Right lobe of liver (tissue), 4 donors: ENCODE measurements around the gene SNAI1.

ENCODE experiments used
- POLR2A ChIP-seq: fragments of 450-650 bp; IDR thresholded peaks from one replicate; pipeline ENCODE4 v1.6.1; 2017; ENCODE audit warnings: antibody characterized with exemption, mild to moderate bottlenecking
- TF ChIP-seq, protein P1 (sequence below), 4 donors: fragments of 200-600 bp in 3 of 4; fragments of 450-650 bp in 1 of 4; IDR thresholded peaks; one replicate each; pipeline versions ENCODE4 v1.5.1 to v1.8.0; 2016 to 2022; ENCODE audit warnings: antibody characterized with exemption in 4 of 4, mild to moderate bottlenecking in 2 of 4
- donor health status: DM: no; HTN: no; CAD: no.
- donor health status: DM: no; HTN: no; CAD: no.
- donor health status: DM: no; HTN: yes; CAD: no.

DNA sequence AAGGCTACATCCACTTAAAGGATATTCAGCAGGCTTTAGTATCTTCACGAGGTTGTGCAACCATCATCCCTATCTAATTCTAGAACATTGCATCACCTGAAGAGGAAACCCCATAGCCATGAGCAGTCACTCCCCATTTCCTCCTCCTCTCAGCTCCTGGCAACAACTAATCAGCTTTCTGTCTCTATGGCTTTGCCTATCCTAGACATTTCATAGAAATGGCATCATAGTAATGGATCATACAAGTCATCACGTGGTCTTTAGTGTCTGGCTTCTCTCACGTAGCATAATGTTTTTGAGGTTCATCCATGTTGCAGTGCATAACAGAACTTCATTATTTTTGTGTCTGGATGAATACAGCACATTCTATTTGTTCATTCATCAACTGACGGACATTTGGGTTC lies 20.5 kb downstream of the SNAI1 start:
- no peak for TF ChIP-seq POLR2A
- TF ChIP-seq, protein P1, sequence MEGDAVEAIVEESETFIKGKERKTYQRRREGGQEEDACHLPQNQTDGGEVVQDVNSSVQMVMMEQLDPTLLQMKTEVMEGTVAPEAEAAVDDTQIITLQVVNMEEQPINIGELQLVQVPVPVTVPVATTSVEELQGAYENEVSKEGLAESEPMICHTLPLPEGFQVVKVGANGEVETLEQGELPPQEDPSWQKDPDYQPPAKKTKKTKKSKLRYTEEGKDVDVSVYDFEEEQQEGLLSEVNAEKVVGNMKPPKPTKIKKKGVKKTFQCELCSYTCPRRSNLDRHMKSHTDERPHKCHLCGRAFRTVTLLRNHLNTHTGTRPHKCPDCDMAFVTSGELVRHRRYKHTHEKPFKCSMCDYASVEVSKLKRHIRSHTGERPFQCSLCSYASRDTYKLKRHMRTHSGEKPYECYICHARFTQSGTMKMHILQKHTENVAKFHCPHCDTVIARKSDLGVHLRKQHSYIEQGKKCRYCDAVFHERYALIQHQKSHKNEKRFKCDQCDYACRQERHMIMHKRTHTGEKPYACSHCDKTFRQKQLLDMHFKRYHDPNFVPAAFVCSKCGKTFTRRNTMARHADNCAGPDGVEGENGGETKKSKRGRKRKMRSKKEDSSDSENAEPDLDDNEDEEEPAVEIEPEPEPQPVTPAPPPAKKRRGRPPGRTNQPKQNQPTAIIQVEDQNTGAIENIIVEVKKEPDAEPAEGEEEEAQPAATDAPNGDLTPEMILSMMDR (IDR thresholded peaks at IDR 0.05), result no peak
